Measurements from ENCODE around the gene XXYLT1.
"Not testable (repeated sequence)": the region's sequence is repeated elsewhere in the genome, so short reads cannot be mapped to it uniquely, and the experiment has no call there.

Gene XXYLT1

DNA sequence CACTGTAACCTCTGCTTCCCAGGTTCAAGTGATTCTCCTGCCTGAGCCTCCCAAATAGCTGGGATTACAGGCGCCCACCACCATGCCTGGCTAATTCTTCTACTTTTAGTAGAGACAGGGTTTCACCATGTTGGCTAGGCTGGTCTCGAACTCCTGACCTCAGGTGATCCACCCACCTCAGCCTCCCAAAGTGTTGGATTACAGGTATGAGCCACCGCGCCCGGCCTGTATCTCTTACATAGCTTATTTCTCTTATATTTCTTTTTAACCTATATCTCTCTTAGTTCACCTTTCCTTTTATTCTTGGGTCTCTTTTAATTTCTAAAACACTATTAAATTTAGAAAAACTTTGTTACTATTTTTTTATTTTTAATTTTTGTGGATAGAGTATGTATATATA, 42.1 kb downstream of the XXYLT1 start:
- not testable (repeated sequence) for DNase-seq (ENCODE audit: low read depth in 2 of 2)

DNA sequence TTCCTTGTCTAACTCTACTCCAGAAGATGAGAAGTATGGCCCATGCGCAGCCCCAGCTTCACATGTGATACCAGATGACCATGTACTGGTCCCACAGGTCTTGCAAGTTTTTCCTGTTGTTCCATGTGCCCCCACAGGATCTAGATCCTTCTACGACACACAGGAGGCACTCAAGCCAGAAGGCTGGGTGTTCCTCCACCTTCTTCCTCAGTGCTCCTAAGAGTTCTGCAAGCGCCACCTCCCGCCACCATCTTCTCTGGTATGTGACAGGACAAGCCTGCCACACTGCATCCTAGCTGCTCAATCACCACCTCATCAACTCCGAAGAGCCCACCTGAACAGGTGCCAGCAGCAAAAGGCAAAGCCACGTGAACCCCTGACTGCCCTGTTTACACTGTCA, 43.1 kb downstream of the XXYLT1 start:
- no peak for DNase-seq (ENCODE audit: low read depth in 2 of 2)

DNA sequence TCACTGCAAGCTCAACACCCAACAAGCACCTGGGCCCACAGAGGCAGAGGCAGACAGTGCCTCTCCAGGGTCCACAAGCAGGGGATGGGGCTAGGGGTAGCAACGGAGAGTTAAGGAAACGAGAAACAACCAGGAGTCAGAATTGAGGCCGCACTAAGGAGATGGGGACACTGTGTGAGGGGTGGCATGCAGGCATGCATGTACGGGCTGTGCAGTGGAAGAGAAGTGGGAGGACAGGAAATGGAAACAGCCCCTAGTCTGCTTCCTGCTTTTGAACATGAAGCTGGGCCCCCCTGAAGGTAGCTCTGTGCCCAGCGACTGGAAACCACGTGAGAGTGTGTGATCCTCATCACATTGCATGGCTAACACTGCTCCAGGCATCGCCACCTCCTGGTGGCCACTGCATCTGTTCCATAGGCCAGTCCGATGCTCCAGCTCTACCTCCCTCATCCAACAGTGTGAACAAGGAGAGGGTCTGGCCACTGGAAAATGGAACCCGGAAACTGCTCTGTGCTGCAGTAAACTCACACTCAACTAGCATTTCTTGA, 44.0 kb downstream of the XXYLT1 start:
- no peak for DNase-seq (ENCODE audit: low read depth in 2 of 2)

DNA sequence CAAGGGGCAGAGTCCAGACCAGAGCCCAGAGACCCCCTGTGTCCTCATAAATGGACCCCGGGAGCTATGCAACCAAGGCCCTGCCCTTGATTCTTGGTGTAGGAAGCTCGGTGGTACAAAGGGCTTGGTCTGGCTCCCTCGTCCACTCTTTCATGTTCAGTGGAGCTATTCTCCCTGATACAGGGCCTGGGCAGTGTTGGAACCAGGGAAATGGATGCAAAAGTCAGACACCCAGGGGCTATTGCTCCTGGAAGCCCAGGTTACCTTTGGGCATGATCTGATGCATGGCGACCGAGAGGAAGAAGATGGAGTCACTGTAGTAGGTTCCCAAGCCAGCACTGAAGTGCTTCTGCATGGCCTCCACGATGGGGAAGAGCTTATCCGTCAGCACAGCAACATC, 44.5 kb downstream of the XXYLT1 start:
- DNase-seq (ENCODE audit: low read depth in 2 of 2): no peak

DNA sequence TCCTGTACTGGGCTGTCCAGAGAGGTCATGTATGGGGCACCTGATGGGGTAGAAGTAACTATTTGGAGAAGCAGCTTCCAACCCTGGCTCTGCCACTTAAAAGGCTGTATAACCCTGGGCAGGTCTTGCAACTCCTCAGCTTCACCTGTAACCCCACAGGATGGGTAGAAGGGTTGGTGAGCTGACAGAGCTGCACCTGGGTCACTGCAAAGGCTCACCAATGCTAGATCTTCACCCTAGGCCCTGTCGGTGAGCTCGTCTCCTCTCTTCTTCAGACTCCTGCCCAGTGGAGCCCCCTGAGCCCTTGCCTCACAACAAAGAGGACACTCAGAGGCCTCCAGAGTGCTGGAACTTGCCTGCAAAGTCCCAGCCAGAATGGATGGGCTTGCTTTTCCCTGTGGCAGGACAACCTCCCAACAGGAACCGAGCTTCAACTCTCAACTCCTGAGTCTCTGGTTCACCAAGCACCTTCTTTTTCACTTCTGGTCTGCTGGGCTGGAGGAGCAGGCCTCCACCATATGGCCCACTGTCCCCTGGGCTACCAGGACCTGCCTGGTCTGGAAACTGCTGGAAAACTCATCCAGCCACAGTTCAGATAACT, 45.9 kb downstream of the XXYLT1 start:
- DNase-seq (ENCODE audit: low read depth in 2 of 2): no peak

DNA sequence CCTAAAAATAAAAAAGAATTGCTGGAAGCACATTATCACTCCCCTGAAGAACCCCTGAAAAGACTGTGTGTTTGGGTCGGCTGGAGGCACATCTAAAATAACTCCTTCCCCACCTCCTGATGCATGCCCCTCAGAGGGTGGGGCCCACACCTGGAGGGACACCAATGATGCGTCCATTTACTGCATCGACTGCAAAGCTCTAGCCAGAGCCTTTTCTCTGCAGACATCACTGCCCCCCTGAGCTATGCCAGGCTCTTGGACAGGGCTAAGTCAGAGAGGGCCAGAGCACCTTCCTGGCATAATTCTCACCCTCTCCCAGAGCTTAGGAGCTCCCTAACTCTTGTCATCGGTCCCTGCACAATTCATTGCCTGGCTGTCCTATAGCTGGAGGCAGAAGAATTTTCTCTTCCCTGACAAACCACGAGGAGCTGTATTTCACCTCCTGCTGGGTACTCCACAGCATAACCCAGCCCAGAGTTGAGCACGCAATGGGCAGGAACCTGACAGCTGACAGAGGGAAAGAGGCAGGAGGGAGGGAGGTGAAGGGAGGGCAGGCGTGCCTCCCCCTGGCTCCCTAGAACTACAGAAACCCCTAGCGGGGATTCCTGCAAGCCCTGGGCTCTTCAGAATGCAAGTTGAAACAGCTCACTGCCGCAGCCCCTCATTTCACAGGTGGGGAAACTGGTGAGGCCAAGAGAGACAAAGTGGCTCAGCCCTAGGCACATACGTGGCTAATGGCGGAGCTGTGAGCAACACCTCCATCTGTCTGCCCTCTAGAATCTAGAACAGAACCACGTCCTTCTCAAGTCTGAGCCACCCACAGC, 46.6 kb downstream of the XXYLT1 start:
- DNase-seq (ENCODE audit: low read depth in 2 of 2): no peak

DNA sequence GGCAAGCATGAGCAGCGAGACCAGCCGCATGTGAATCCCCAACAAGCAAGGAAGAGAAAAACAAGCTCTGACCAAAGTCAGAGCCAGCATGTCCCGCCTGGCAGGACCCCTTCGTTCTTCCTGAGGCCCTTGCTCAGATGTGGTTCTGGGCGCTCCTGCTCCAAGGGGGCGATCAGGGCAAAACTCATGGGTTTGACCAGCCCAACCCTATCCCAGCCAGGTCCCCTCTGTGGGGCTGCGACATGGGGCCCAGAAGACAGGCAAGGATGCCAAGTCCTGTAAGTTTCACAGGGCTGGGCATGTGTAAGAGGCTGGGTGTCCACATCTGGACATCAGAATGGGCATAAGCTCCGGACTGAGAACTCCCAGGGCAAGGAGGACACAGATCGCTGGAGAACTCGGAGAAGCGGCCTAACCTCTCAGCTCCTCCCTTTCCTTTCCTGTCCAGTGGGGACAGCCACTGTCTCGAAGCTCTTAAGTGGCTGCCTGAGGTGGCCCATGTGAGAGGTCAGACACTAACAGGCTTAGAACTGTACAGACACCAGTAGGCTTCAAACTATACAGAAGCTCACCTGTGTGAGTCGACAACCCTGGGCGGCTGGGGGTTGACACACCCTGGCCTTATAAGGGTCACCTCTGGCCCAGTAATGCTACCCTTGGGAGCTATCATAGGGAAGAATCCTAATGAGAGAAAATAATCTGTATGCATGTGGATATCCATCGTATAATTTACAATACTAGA, 48.9 kb downstream of the XXYLT1 start:
- DNase-seq (ENCODE audit: low read depth in 2 of 2): no peak

DNA sequence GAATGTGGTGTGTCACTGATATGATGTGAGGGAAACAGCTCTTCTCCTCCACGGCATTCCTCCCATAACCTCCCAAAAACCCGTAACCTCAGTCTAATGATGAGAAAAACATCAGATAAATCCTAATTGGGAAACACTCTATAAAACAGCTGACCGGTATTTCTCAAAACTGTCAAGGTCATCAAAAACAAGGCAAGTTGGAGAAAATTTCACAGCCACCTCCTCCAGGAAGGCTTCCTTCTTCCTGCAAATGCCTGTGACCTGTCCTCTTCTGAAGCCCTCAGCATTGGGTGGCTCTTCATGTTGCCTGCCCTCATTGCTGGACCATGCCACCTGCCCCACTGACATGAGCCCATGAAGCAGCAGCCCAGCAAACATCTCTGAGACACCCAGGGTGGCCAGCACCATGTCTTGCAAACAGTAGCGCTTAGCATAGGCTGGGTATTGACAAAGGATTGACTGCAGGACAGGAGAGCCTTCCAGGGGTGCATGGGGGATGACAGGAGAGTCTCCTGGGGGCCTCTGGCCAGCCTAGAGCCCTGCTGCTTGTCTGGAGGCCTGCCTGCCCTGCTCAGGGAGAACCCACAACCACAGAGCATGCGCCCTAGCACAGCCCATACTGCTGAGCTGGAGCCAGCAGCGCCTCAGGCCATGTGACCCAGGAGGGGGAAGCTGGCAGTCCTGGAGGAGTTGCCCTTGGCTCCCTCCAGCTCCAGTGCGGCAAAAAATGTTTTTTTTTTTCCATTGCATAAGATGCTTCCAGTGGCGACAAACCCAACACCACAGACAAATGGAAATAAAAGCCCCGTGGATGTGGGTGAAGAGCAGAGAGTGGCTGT, 49.7 kb downstream of the XXYLT1 start:
- no peak for DNase-seq (ENCODE audit: low read depth in 2 of 2)

DNA sequence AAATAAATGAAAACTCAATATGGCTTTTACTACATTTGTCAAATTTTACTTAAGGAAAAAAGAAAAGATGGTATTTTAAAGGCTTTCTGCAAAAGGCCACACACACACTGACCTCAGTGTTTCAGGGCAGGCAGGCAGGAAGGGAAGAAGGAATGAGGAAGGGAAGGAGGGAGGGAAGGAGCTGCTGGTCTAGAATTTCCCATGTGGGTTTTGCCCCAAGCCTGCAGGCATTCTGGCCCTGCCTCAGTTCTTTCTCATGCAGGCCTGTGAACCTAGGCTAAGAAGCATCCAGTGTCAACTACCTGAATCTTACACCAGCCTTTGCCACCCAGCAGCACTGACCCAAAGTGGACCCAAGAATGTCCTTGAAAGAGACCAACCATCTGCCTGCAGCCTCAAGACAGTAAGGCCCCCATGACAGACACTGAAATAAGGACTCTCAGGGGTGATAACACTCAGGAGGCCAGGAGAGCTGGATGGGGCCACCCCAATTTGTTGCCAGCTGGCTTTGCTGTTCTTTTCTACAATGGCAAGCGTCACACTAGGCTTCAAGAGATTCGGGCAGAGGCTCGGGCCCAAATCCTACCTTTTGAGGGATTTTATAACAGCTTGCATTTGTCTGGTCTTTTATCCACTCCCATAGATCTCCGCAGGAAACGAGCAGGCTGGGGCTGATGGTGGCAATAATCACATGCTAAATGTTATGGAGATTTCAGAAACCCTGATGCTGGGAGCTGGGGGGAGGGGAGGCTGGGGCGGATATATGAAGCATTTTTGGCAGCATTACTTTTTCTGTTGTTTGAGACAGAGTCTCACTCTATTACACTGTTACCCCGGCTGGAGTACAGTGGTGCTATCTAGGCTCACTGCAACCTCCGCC, 51.4 kb downstream of the XXYLT1 start:
- no peak for DNase-seq (ENCODE audit: low read depth in 2 of 2)

DNA sequence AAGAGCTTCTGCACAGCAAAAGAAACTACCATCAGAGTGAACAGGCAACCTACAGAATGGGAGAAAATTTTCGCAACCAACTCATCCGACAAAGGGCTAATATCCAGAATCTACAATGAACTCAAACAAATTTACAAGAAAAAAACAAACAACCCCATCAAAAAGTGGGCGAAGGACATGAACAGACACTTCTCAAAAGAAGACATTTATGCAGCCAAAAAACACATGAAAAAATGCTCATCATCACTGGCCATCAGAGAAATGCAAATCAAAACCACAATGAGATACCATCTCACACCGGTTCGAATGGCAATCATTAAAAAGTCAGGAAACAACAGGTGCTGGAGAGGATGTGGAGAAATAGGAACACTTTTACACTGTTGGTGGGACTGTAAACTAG, 52.6 kb downstream of the XXYLT1 start:
- DNase-seq (ENCODE audit: low read depth in 2 of 2): not testable (repeated sequence)

DNA sequence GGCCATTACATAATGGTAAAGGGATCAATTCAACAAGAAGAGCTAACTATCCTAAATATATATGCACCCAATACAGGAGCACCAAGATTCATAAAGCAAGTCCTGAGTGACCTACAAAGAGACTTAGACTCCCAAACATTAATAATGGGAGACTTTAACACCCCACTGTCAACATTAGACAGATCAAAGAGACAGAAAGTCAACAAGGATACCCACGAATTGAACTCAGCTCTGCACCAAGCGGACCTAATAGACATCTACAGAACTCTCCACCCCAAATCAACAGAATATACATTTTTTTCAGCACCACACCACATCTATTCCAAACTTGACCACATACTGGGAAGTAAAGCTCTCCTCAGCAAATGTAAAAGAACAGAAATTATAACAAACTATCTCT, 55.4 kb downstream of the XXYLT1 start:
- not testable (repeated sequence) for DNase-seq (ENCODE audit: low read depth in 2 of 2)

DNA sequence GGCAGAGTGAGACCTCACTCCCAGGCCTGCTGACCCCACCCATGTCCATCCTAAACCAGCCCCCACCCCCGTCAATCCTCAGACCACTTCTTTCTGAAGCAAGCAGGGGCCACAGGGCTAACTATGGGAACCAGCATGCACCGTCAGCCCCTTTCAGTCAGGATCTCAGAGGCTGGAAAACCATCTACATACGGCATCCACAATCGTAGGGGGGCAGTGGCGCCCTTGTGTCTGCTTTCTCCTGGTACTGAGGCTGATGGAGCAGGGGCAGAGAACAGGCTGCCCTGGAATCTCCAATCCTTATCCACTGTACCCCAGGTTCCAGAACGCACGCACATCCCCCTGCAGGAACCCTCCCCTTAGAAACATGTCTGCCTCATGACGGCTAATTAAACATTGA, 56.6 kb downstream of the XXYLT1 start:
- DNase-seq (ENCODE audit: low read depth in 2 of 2): no peak

DNA sequence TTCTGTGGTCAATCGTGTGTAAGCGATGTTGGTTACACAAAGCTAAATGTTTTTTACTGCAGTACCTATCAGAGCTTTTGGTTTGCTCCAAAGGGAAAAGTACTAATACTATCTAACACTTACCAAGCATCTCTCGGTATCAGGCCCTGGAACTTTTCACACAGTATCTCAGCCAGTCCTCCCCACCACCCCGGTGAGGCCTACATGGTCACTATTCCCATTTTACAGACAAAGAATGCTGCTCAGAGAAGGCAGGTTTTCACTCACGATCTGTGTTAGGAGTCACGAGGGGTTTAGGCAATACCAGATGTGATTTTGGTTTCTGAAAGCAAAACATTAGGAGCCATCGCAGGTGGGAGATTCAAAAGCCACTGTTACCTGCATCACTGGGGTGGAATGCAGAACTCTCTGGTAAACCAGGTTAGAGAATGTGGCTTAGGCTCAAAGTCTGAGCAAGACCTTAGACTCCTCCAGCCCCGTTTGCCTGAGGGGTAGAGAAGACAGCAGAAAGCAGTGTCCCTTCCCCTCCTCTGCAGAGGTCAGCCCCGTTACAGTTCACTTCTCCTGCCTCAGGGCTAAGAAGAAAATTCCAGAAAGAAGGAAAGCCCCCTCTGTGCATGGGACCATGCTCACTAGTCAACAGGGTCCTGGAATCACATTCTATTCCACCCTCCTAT, 57.2 kb downstream of the XXYLT1 start:
- DNase-seq (ENCODE audit: low read depth in 2 of 2): no peak

DNA sequence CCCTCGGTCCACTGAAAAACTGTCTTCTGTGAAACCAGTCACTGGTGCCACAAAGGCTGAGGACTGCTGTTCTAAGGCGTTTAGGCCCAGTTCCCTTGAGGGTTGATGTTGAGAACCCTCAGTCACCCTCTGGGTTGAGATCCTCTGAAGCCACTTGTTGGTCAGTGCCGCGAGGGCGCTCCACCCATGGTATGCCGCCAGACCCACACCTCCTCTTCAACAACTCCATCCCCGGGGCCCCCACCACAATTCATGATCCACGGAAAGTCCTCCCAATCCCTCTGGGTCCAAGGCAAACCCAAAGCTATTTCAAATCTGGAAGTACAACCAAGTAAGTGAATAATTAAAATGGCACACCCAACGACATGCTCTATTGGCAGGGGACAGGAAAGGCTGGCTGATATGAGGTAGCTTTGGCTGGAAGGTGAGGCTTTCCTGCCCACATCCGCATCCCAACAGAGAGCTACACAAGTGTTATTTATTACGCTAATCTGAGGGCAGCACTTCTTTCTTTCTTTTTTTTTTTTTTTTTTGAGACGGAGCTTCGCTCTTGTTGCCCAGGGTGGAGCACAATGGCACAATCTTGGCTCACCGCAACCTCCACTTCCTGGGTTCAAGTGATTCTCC, 58.1 kb downstream of the XXYLT1 start:
- no peak for DNase-seq (ENCODE audit: low read depth in 2 of 2)

DNA sequence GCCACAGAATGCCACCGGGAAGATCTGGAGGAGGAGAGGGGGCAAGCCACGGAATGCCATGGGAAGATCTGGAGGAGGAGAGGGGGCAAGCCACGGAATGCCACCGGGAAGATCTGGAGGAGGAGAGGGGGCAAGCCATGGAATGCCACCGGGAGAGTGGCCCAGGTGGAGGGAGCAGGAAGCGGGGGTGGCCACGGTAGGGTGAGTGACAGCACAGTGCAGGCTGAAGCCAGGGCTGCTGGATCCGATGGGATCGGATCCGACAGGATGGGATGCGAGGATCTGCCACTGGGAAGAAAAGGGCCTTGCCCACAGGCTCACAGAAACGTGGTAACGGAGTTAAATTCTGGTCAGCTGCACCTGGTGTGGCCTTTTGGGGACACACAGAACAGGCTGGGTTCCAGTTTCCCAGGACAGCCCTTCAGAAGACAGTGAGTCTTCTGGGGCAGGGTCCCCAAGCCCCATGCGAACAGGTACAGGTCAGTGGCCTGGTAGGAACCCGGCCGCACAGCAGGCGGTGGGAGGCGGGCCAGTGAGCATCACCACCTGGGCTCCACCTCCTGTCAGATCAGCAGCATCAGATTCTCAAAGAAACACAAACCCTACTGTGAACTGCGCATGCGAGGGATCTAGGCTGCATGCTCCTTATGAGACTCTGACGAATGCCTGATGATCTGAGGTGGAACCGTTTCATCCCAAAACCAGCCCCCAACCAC, 58.8 kb downstream of the XXYLT1 start:
- no peak for DNase-seq (ENCODE audit: low read depth in 2 of 2)

DNA sequence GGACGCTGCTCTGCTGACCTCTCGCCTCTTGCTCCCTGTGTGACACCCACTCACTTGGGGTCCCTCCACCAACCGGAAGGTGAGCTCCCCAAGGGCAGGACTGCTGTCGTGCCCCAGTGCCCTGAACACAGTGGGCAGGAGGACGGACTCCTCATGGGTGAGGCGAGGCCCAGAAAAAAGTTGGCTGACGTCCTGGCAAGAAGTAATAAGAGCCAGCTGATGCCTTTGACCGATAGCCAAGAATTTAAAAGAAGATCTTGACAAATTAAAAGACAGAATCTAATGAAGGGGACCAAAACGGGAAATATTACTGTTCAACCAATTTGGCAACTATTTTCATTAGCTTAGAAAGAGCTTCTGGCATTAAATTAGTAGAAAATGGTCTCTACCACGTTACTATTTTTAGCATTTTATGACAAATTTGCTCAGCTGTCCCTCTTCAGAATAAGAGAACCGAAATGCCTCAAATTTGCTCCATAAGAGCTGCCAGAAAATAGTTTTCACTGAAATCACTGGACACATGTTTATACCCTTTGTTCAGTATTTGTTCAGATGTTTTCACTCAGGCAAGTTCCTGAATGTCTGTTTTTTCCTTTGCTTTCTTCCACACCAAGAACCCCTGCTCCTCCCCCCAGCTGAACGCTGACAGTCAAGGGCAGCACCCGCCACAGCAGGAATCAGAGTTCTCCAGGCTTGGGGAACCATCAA, 60.5 kb downstream of the XXYLT1 start:
- DNase-seq (ENCODE audit: low read depth in 2 of 2): no peak

DNA sequence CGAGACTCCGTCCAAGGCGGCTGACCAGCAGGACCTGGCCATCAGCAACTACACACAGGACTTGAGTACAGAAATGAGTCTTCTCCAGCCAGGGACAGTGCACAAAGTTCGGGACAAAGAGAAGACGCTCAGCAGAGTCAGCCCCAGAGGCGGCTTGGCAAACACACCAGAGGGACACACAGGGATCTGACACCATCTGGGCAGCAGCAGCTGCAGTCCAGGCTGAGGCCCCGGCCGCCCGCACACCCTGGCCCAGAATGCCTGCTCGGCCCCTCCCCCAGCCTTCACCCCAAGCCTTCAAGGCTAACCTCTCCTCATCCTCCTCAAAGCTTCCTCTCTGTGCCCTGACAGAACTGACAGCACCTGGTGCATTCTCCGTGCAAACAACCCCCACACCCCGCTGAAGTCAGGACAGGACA, 61.1 kb downstream of the XXYLT1 start:
- DNase-seq (ENCODE audit: low read depth in 2 of 2): no peak

All from stimulated activated CD8-positive, alpha-beta memory T cell treated with anti-CD3 and anti-CD28 coated beads, Interleukin-7, amount 100 ng/mL, for 1 hour (primary cell).